Stimulated activated CD4-positive, alpha-beta T cell treated with anti-CD3 and anti-CD28 coated beads, Interleukin-4, amount 100 ng/mL, for 24 hours (primary cell): ENCODE measurements around the gene MYL9.

Experiments
- DNase-seq: peaks from one replicate; pipeline ENCODE4 v3.0.0-alpha.2; 2020

MYL9 gene

GRCh38 chr20:36526521-36527011 is 14.8 kb upstream of the MYL9 start:
- no peak for DNase-seq

- DNase-seq: no peak
Measured at GRCh38 chr20:36527331-36528125, 13.8 kb upstream of the MYL9 start.

GRCh38 chr20:36528176-36528874 is 13.0 kb upstream of the MYL9 start:
- DNase-seq: no peak

- DNase-seq: no peak
Measured at GRCh38 chr20:36528875-36529417, 12.4 kb upstream of the MYL9 start.

GRCh38 chr20:36532388-36532787 is 8.9 kb upstream of the MYL9 start:
- no peak for DNase-seq

- no peak for DNase-seq
Measured at GRCh38 chr20:36532822-36533221, 8.5 kb upstream of the MYL9 start.

GRCh38 chr20:36538026-36538722 is 3.1 kb upstream of the MYL9 start:
- DNase-seq: no peak

GRCh38 chr20:36540551-36541211 is 638 bp upstream of the MYL9 start:
- no peak for DNase-seq

GRCh38 chr20:36541768-36542488 is 609 bp downstream of the MYL9 start:
- no peak for DNase-seq

GRCh38 chr20:36542516-36543183 is 1.3 kb downstream of the MYL9 start:
- no peak for DNase-seq

- DNase-seq: no peak
Measured at GRCh38 chr20:36543184-36544133, 2.1 kb downstream of the MYL9 start.

- no peak for DNase-seq
Measured at GRCh38 chr20:36544134-36545018, 3.1 kb downstream of the MYL9 start.

GRCh38 chr20:36546111-36546736 is 4.9 kb downstream of the MYL9 start:
- no peak for DNase-seq

GRCh38 chr20:36547186-36548005 is 6.1 kb downstream of the MYL9 start:
- DNase-seq: no peak

GRCh38 chr20:36548006-36548315 is 6.6 kb downstream of the MYL9 start:
- DNase-seq: no peak

GRCh38 chr20:36548704-36549627 is 7.6 kb downstream of the MYL9 start:
- no peak for DNase-seq

- no peak for DNase-seq
Measured at GRCh38 chr20:36549628-36549941, 8.3 kb downstream of the MYL9 start.
